SK-N-SH (cell line): ENCODE data around the gene SH3RF1. TPM values are rescaled to one million over a fixed set of nuclear protein-coding genes. Genes with fewer than 3 reads are reported as not detected.

Experiments used
- CTCF ChIA-PET: fragments of 300-600, 350-600 bp; formaldehyde crosslinking; extraction: SDS; loops from one replicate; lab custom pipeline; 2021; lab: Yijun Ruan, JAX
- POLR2A ChIA-PET: fragments of 350-600 bp; sonication (Branson Sonifier 250); formaldehyde crosslinking; extraction: SDS; loops from one replicate; lab custom pipeline; 2020; ENCODE audit warnings: antibody characterized with exemption, inconsistent platforms; lab: Yijun Ruan, JAX
- DNase-seq: peaks from one replicate; pipeline ENCODE4 v3.0.0; 2012
- H2AFZ ChIP-seq: fragments of 200-600 bp; sonication (generic); 2 replicates; pipeline ENCODE4 v1.8.1; 2016; ENCODE audit warnings: antibody characterized with exemption, mild to moderate bottlenecking, low read depth
- H3F3A ChIP-seq: fragments of 200-600 bp; sonication (generic); replicated peaks from 2 replicates; pipeline ENCODE3; 2016; ENCODE audit warnings: antibody characterized with exemption, mild to moderate bottlenecking; ENCODE audit not compliant: insufficient read depth
- H3K27ac ChIP-seq, 2 experiments: fragments of 200-500 bp in 1 of 2; fragments of 200-600 bp in 1 of 2; sonication (Bioruptor generic) in 1 of 2; sonication (generic), shearing (Covaris generic) in 1 of 2; 2 replicates each; pipeline versions ENCODE4 v1.5.1 to v1.6.1; 2014 to 2016; ENCODE audit warnings: low read depth in 2 of 2, inconsistent platforms in 1 of 2, low read length in 1 of 2, mild to moderate bottlenecking in 1 of 2, mixed read lengths in 1 of 2
- H3K27me3 ChIP-seq: fragments of 200-600 bp; sonication (generic), shearing (Covaris generic); 2 replicates; pipeline ENCODE4 v1.6.1; 2016; ENCODE audit warnings: mixed run types; ENCODE audit not compliant: insufficient read depth
- H3K36me3 ChIP-seq, 2 experiments: fragments of 200-500 bp in 1 of 2; fragments of 200-600 bp in 1 of 2; sonication (Bioruptor generic) in 1 of 2; sonication (generic) in 1 of 2; replicated peaks in 1 of 2; 2 replicates each; pipeline versions ENCODE3 to v1.5.1; 2014 to 2016; ENCODE audit warnings: low read length in 1 of 2, mild to moderate bottlenecking in 1 of 2; ENCODE audit not compliant: insufficient read depth in 2 of 2, control insufficient read depth in 1 of 2
- H3K4me1 ChIP-seq, 2 experiments: fragments of 200-500 bp in 1 of 2; fragments of 200-600 bp in 1 of 2; sonication (Bioruptor generic) in 1 of 2; sonication (generic), shearing (Covaris generic) in 1 of 2; 2 replicates each; pipeline versions ENCODE4 v1.5.1 to v1.6.1; 2014 to 2016; ENCODE audit warnings: low read depth in 1 of 2, low read length in 1 of 2, mixed run types in 1 of 2; ENCODE audit not compliant: insufficient read depth in 2 of 2, control insufficient read depth in 1 of 2
- H3K4me2 ChIP-seq: fragments of 200-600 bp; sonication (generic), shearing (Covaris generic); 2 replicates; pipeline ENCODE4 v1.6.1; 2017; ENCODE audit warnings: mixed run types
- H3K4me3 ChIP-seq, 2 experiments: fragments of 200-500 bp in 1 of 2; fragments of 200-600 bp in 1 of 2; sonication (Bioruptor generic) in 1 of 2; sonication (generic), shearing (Covaris generic) in 1 of 2; 2 replicates each; pipeline versions ENCODE4 v1.5.1 to v1.8.1; 2014 to 2016; ENCODE audit warnings: low read depth in 2 of 2, inconsistent platforms in 1 of 2, low read length in 1 of 2, mild to moderate bottlenecking in 1 of 2, mixed read lengths in 1 of 2, moderate library complexity in 1 of 2
- H3K79me2 ChIP-seq: fragments of 200-600 bp; sonication (generic); 2 replicates; pipeline ENCODE4 v1.8.1; 2017; ENCODE audit warnings: mild to moderate bottlenecking; ENCODE audit not compliant: insufficient read depth
- H3K9ac ChIP-seq: fragments of 200-600 bp; sonication (generic); 2 replicates; pipeline ENCODE4 v1.6.1; 2017; ENCODE audit warnings: mixed run types
- H3K9me2 ChIP-seq: fragments of 200-600 bp; sonication (generic); 2 replicates; pipeline ENCODE4 v1.6.1; 2017; ENCODE audit warnings: mixed run types
- H3K9me3 ChIP-seq: fragments of 200-600 bp; sonication (generic); 2 replicates; pipeline ENCODE4 v1.6.1; 2017; ENCODE audit warnings: mixed run types, mild to moderate bottlenecking, moderate library complexity
- H4K20me1 ChIP-seq: fragments of 200-600 bp; sonication (generic); 2 replicates; pipeline ENCODE4 v1.6.1; 2017; ENCODE audit warnings: mild to moderate bottlenecking, mixed run types; ENCODE audit not compliant: insufficient read depth
- ELF1 ChIP-seq: IDR thresholded peaks from 2 replicates; pipeline ENCODE4 v1.4.0; 2012
- GATA2 ChIP-seq: sonication (generic); formaldehyde crosslinking; IDR thresholded peaks from 2 replicates; pipeline ENCODE4 v1.5.0; 2020; ENCODE audit warnings: mild to moderate bottlenecking, missing genetic modification reagents
- JUND ChIP-seq: IDR thresholded peaks from 2 replicates; pipeline ENCODE4 v1.4.0; 2012
- RCOR1 ChIP-seq: fragments of 150-350 bp; IDR thresholded peaks from 2 replicates; pipeline ENCODE4 v1.6.1; 2017; ENCODE audit warnings: antibody characterized with exemption, low read length
- RFX5 ChIP-seq: IDR thresholded peaks from 2 replicates; pipeline ENCODE4 v1.6.1; 2012; ENCODE audit warnings: mild to moderate bottlenecking, improper control_type of control experiment, low read length
- SMC3 ChIP-seq: IDR thresholded peaks from 2 replicates; pipeline ENCODE4 v1.6.1; 2012; ENCODE audit warnings: low read depth, low read length, improper control_type of control experiment
- WGBS: methylation state at CpG from one replicate; pipeline ENCODE4 v1.1.6; 2017; ENCODE audit warnings: low lambda C conversion rate; 5-methylcytosine and 5-hydroxymethylcytosine counted together
- polyA plus RNA-seq, 3 experiments: library from polyadenylated mRNA; depleted of rRNA; stranded (reverse); fragments of >200 nt; gene quantifications; 2 replicates each; pipeline ENCODE4 v1.2.3, GENCODE V29; 2012
- TF ChIP-seq, protein P1 (sequence below): IDR thresholded peaks from 2 replicates; pipeline ENCODE4 v1.4.0; 2012; ENCODE audit warnings: low read depth, borderline replicate concordance
- TF ChIP-seq, protein P2 (sequence below): IDR thresholded peaks from 2 replicates; pipeline ENCODE4 v1.6.1; 2012; ENCODE audit warnings: mild to moderate bottlenecking, low read depth, low read length, moderate library complexity

The SH3RF1 gene
- polyA plus RNA-seq, 1 of the 3 experiments (the other 2 are of a cell fraction): 22.0 TPM

DNA sequence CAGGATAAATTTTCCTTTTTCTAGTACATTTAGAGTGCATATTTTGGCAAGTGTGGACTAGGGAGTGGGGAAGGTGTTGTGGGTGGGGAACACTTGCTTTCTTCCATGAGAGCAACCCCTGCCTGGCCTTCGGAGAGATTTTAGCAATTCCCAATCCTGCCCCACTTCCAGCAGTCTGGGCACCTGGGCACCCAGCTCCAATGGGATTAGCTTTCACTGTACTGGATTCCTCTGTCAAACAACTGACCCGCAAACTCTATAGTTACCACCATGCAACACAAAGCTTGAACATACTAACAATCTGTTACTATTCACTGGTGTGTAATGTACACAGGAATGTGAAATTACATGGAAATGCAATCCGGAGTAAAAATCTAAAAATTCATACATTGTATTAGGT, 50.3 kb downstream of the SH3RF1 start:
- Histone ChIP-seq H2AFZ (no peak overlapping the region), H3K9me2 (no peaks in the 10 kb centered on the region), H4K20me1 (peaks cover 17% of the 10 kb centered on the region; the same call in 1 of the 2 replicates), H3K27ac (no peak overlapping the region), H3F3A (peaks cover 19% of the 10 kb centered on the region), H3K9ac (no peak overlapping the region), H3K4me2 (no peak overlapping the region), H3K27me3 (no peaks in the 10 kb centered on the region), H3K79me2 (peaks cover 93% of the 10 kb centered on the region), H3K9me3 (no peaks in the 10 kb centered on the region), H3K4me1 (peaks cover 4 to 23% of the 10 kb centered on the region in 2 experiments), H3K36me3 (peaks cover 5 to 39% of the 10 kb centered on the region in 2 experiments), H3K4me3 (no peak overlapping the region)
- no peak for TF ChIP-seq ELF1
- TF ChIP-seq JUND: no peak
- no peak for TF ChIP-seq GATA2 (CRISPR knock-in tag)
- no peak for TF ChIP-seq RCOR1
- TF ChIP-seq SMC3: no peak
- TF ChIP-seq, protein P1, sequence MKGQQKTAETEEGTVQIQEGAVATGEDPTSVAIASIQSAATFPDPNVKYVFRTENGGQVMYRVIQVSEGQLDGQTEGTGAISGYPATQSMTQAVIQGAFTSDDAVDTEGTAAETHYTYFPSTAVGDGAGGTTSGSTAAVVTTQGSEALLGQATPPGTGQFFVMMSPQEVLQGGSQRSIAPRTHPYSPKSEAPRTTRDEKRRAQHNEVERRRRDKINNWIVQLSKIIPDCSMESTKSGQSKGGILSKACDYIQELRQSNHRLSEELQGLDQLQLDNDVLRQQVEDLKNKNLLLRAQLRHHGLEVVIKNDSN: no peak
- no peak for TF ChIP-seq RFX5
- no peak for DNase-seq
- WGBS: 97% methylated on average over 3 of the region's 3 CpGs
- POLR2A ChIA-PET: no interaction called here
- CTCF ChIA-PET: no interaction called here

DNA sequence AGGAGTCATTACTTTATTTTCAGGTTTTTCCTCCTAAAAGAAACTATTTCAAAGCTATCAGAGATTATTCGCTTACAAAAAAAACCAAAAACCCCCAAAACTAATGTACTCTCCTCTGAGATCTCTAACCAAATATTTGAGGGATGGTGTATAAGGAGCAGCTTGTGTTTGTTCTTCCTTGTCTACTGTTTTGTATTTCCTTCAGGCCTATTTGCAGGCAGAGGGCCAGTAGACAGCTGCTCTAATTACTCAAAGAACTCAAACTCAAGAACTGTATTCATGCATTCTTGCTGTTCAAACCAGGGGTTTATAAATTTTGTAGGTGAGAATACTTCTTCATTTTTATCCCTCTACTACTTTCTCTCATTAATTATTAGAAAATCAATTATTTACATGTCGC, 51.3 kb downstream of the SH3RF1 start:
- no peaks in the 10 kb centered on the region for H3K9me2 ChIP-seq
- no peaks in the 10 kb centered on the region; the same call in 1 of the 2 replicates for H3K9me3 ChIP-seq
- H3K36me3 ChIP-seq: peaks cover 5 to 49% of the 10 kb centered on the region in 2 experiments
- no peaks in the 10 kb centered on the region for H3K27me3 ChIP-seq
- H3K79me2 ChIP-seq: peaks cover 96% of the 10 kb centered on the region
- peaks cover 17% of the 10 kb centered on the region; the same call in 1 of the 2 replicates for H4K20me1 ChIP-seq
- H3K9ac ChIP-seq: no peak overlapping the region
- H3K4me1 ChIP-seq: peaks cover 0 to 14% of the 10 kb centered on the region in 2 experiments; a peak in 3 of 4 replicates
- no peak overlapping the region for H3K4me2 ChIP-seq
- H3F3A ChIP-seq: peaks cover 10% of the 10 kb centered on the region
- peak overlapping the region in 1 of 2 experiments; percentile 18; a peak in 1 of 4 replicates for H3K27ac ChIP-seq
- no peak overlapping the region for H3K4me3 ChIP-seq
- POLR2A ChIA-PET: no interaction called here
- no peak overlapping the region for H2AFZ ChIP-seq
- CTCF ChIA-PET: interaction anchor here (1.1 kb wide), 1 partner anchor 16 kb away, joined by 3 read pairs; no protein-coding TSS in a partner anchor
- no peak for DNase-seq
- TF ChIP-seq, protein P1: no peak
- TF ChIP-seq, protein P2, sequence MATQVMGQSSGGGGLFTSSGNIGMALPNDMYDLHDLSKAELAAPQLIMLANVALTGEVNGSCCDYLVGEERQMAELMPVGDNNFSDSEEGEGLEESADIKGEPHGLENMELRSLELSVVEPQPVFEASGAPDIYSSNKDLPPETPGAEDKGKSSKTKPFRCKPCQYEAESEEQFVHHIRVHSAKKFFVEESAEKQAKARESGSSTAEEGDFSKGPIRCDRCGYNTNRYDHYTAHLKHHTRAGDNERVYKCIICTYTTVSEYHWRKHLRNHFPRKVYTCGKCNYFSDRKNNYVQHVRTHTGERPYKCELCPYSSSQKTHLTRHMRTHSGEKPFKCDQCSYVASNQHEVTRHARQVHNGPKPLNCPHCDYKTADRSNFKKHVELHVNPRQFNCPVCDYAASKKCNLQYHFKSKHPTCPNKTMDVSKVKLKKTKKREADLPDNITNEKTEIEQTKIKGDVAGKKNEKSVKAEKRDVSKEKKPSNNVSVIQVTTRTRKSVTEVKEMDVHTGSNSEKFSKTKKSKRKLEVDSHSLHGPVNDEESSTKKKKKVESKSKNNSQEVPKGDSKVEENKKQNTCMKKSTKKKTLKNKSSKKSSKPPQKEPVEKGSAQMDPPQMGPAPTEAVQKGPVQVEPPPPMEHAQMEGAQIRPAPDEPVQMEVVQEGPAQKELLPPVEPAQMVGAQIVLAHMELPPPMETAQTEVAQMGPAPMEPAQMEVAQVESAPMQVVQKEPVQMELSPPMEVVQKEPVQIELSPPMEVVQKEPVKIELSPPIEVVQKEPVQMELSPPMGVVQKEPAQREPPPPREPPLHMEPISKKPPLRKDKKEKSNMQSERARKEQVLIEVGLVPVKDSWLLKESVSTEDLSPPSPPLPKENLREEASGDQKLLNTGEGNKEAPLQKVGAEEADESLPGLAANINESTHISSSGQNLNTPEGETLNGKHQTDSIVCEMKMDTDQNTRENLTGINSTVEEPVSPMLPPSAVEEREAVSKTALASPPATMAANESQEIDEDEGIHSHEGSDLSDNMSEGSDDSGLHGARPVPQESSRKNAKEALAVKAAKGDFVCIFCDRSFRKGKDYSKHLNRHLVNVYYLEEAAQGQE: no peak
- 92% methylated on average over 2 of the region's 2 CpGs for WGBS
